Right lobe of liver (tissue), 4 donors: ENCODE measurements around the gene TMEM100.

ENCODE experiments used
- POLR2A ChIP-seq: fragments of 450-650 bp; IDR thresholded peaks from one replicate; pipeline ENCODE4 v1.6.1; 2017; ENCODE audit warnings: antibody characterized with exemption, mild to moderate bottlenecking
- TF ChIP-seq, protein P1 (sequence below), 4 donors: fragments of 200-600 bp in 3 of 4; fragments of 450-650 bp in 1 of 4; IDR thresholded peaks; one replicate each; pipeline versions ENCODE4 v1.5.1 to v1.8.0; 2016 to 2022; ENCODE audit warnings: antibody characterized with exemption in 4 of 4, mild to moderate bottlenecking in 2 of 4
- donor health status: DM: no; HTN: no; CAD: no.
- donor health status: DM: no; HTN: no; CAD: no.
- donor health status: DM: no; HTN: yes; CAD: no.

DNA sequence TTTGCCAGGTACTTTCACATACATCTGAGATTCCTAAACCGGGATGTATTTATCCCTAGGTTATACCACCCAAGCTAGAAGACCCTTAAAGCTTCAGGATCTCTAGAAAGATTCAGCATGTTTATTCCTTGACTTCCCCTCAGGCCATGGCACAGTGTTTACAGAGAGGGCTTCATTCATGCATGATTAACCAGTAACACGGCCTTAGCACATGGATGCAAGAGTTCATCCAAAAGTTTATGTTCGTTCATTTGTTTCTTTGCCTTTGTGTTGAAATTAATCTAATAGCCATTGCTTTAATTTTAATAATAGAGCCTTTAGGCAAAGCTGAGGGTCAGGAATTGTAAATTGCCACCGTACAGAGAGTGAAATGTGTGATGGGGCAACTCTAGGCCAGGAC, 41.9 kb upstream of the TMEM100 start:
- TF ChIP-seq, protein P1, sequence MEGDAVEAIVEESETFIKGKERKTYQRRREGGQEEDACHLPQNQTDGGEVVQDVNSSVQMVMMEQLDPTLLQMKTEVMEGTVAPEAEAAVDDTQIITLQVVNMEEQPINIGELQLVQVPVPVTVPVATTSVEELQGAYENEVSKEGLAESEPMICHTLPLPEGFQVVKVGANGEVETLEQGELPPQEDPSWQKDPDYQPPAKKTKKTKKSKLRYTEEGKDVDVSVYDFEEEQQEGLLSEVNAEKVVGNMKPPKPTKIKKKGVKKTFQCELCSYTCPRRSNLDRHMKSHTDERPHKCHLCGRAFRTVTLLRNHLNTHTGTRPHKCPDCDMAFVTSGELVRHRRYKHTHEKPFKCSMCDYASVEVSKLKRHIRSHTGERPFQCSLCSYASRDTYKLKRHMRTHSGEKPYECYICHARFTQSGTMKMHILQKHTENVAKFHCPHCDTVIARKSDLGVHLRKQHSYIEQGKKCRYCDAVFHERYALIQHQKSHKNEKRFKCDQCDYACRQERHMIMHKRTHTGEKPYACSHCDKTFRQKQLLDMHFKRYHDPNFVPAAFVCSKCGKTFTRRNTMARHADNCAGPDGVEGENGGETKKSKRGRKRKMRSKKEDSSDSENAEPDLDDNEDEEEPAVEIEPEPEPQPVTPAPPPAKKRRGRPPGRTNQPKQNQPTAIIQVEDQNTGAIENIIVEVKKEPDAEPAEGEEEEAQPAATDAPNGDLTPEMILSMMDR (IDR thresholded peaks at IDR 0.05) = no peak
- TF ChIP-seq POLR2A = no peak
